Activated naive CD8-positive, alpha-beta T cell treated with anti-CD3 and anti-CD28 coated beads, Interleukin-2, amount 50 U/mL, for 16 hours (primary cell): ENCODE measurements around the gene UQCRFS1.

Experiments used
- DNase-seq: peaks from one replicate; pipeline ENCODE4 v3.0.0-alpha.2; 2020; ENCODE audit warnings: low read depth, low spot score

Gene UQCRFS1

GRCh38 chr19:29155683-29156082 is 57.3 kb downstream of the UQCRFS1 start:
- DNase-seq: no peak
